NB4 (cell line): ENCODE data around the gene WIZ.

Experiments used
- CTCF ChIP-seq: IDR thresholded peaks from one replicate; pipeline ENCODE4 v1.5.1; 2012; ENCODE audit warnings: low read depth, low read length
- MAX ChIP-seq: IDR thresholded peaks from 2 replicates; pipeline ENCODE4 v1.6.1; 2011; ENCODE audit warnings: low read depth, low read length
- POLR2A ChIP-seq: IDR thresholded peaks from 2 replicates; pipeline ENCODE4 v1.6.1; 2011; ENCODE audit warnings: mild to moderate bottlenecking; ENCODE audit not compliant: insufficient read length; ENCODE audit errors: extremely low read depth

GRCh38 chr19:15419413-15420025, 30.2 kb downstream of the WIZ start:
- TF ChIP-seq POLR2A: no peak
- no peak for TF ChIP-seq CTCF
- no peak for TF ChIP-seq MAX
